Measurements from ENCODE around the gene FUT1.

The FUT1 gene

DNA sequence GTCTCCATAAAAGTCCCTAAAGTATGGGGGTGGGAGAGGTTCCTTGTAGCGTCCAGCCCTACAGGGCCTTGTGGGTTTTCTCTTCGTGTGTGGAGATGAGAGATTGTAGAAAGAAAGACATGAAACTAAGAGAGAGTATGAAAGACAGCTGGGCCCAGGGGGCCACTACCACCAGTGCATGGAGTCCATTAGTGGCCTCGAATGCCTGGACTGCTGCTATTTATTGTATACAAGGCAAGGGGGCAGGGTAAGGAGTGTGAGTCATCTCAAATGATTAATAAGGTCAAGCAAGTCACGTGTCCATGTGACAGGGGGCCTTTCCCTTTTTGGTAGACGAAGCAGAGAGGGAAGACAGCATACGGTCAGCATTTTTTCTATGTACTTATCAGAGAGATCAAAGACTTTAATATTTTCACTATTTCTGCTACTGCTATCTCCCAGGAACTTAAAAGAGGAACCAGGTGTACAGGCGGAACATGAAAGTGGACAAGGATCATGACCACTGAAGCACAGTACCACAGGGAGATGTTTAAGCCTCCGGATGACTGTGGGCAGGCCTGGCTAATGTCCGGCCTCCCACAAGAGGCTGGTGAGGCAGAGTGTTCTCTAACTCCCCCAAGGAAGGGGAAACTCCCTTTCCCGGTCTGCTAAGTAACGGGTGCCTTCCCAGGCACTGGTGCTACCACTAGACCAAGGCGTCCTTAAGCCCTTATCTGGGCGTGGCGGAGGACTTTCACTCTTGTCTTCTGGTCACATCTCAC, 28.4 kb upstream of the FUT1 start:
- Histone ChIP-seq H3K4me3 (ENCODE audit: low read depth, low read length) (no peak overlapping the region), H3K36me3 (no peaks in the 10 kb centered on the region), H3K27me3 (ENCODE audit: insufficient read depth, low read depth, severe bottlenecking) (no peaks in the 10 kb centered on the region), H3K9me3 (ENCODE audit: severe bottlenecking) (no peaks in the 10 kb centered on the region), H3K27ac (no peak overlapping the region)
- DNase-seq: no peak
- TF ChIP-seq, protein P1, sequence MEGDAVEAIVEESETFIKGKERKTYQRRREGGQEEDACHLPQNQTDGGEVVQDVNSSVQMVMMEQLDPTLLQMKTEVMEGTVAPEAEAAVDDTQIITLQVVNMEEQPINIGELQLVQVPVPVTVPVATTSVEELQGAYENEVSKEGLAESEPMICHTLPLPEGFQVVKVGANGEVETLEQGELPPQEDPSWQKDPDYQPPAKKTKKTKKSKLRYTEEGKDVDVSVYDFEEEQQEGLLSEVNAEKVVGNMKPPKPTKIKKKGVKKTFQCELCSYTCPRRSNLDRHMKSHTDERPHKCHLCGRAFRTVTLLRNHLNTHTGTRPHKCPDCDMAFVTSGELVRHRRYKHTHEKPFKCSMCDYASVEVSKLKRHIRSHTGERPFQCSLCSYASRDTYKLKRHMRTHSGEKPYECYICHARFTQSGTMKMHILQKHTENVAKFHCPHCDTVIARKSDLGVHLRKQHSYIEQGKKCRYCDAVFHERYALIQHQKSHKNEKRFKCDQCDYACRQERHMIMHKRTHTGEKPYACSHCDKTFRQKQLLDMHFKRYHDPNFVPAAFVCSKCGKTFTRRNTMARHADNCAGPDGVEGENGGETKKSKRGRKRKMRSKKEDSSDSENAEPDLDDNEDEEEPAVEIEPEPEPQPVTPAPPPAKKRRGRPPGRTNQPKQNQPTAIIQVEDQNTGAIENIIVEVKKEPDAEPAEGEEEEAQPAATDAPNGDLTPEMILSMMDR (IDR thresholded peaks at IDR 0.05; ENCODE audit: low read depth, low read length): no peak

DNA sequence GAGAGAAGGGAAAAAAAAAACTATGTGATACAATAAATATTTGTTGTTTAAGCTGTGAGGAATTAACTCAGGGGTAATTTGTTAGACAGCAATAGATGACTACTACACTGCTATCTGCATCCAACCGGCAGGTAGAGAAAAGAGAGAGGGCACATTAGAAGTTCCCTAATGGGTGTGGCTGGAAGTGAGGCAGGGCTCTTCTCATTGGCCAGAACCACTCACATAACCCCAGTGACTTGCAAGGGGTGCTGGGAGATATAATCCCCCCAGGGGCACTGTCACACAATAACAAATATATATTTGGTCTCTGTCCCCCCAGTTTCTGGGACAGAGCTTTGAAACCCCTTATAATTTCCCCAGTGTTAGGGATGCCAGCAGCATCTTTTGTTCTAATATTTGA, 27.2 kb upstream of the FUT1 start:
- Histone ChIP-seq H3K27me3 (ENCODE audit: insufficient read depth, low read depth, severe bottlenecking) (no peaks in the 10 kb centered on the region), H3K4me3 (ENCODE audit: low read depth, low read length) (no peak overlapping the region), H3K27ac (no peak overlapping the region), H3K36me3 (no peaks in the 10 kb centered on the region), H3K9me3 (ENCODE audit: severe bottlenecking) (no peaks in the 10 kb centered on the region)
- no peak for DNase-seq
- TF ChIP-seq, protein P1 (IDR thresholded peaks at IDR 0.05; ENCODE audit: low read depth, low read length): no peak

DNA sequence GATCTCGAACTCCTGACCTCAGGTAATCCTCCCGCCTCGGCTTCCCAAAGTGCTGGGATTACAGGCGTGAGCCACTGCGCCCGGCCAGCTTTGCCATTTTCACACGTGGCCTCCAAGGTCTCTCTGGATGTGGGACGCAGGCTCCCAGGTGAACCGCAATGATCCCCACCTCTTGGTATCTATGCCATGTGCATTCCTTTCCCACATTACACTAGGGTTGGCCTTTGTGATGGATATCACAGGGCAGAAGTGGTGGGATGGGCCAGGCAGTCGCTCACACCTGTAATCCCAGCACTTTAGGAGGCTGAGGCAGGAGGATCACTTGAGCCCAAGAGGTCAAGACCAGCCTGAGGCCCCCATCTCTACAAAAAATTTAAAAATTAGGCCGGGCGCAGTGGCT, 25.3 kb upstream of the FUT1 start:
- no peak for DNase-seq
- no peak overlapping the region for H3K27ac ChIP-seq
- H3K27me3 ChIP-seq (ENCODE audit: insufficient read depth, low read depth, severe bottlenecking): no peaks in the 10 kb centered on the region
- H3K9me3 ChIP-seq (ENCODE audit: severe bottlenecking): no peaks in the 10 kb centered on the region
- TF ChIP-seq, protein P1 (IDR thresholded peaks at IDR 0.05; ENCODE audit: low read depth, low read length): no peak
- H3K4me3 ChIP-seq (ENCODE audit: low read depth, low read length): no peak overlapping the region
- no peaks in the 10 kb centered on the region for H3K36me3 ChIP-seq

DNA sequence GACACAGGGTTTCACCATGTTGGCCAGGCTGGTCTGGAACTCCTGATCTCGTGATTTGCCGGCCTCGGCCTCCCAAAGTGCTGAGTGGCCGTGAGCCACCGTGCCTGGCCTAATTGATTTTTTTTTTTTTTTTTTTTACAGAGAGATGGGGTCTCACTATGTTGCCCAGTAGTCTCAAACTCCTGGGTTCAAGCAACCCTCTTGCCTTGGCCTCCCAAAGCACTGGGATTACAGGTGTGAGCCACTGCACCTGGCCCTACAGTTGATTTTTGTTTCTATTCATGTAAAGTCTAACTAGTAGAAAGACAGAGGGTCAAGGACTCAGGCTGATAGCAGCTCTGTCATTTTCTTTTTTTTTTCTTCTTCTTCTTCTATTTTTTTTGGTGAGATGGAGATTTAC, 24.7 kb upstream of the FUT1 start:
- H3K27ac ChIP-seq: no peak overlapping the region
- no peaks in the 10 kb centered on the region for H3K9me3 ChIP-seq (ENCODE audit: severe bottlenecking)
- DNase-seq: no peak
- H3K36me3 ChIP-seq: no peaks in the 10 kb centered on the region
- H3K4me3 ChIP-seq (ENCODE audit: low read depth, low read length): no peak overlapping the region
- H3K27me3 ChIP-seq (ENCODE audit: insufficient read depth, low read depth, severe bottlenecking): no peaks in the 10 kb centered on the region
- TF ChIP-seq, protein P1 (IDR thresholded peaks at IDR 0.05; ENCODE audit: low read depth, low read length): no peak

DNA sequence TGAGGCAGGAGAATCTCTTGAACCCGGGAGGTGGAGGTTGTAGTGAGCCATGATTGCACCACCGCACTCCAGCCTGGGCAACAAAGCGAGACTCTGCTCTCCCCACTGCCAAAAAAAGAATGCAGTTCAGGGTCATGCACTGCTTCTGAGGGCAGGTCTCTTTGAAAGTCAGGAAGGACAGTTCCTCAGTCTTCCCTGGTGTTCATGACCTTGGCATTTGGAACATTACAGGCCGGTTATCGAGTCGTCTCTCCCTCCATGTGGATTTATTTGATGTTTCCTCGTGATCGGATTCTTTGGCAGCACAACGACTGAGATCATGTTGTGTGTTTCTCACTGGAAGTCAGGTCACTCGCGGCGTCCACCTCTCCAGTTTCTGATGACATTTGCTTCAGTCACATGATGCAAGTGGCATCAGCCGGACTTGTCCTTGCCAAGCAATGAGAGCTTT, 20.1 kb upstream of the FUT1 start:
- H3K27ac ChIP-seq: no peak overlapping the region
- no peaks in the 10 kb centered on the region for H3K27me3 ChIP-seq (ENCODE audit: insufficient read depth, low read depth, severe bottlenecking)
- no peaks in the 10 kb centered on the region for H3K36me3 ChIP-seq
- H3K4me3 ChIP-seq (ENCODE audit: low read depth, low read length): no peak overlapping the region
- no peaks in the 10 kb centered on the region for H3K9me3 ChIP-seq (ENCODE audit: severe bottlenecking)
- TF ChIP-seq, protein P1 (IDR thresholded peaks at IDR 0.05; ENCODE audit: low read depth, low read length): no peak
- no peak for DNase-seq
